Posterior vena cava (tissue), 2 donors: Measurements from ENCODE around the gene CDH23. TPM values are rescaled to one million over a fixed set of nuclear protein-coding genes. Genes with fewer than 3 reads are reported as not detected.

ENCODE experiments used
- DNase-seq: peaks from one replicate; pipeline ENCODE4 v3.0.0-alpha.2; 2020; ENCODE audit warnings: low spot score
- intact Hi-C, 2 donors: fragments of 100-400 bp; cut with DNase I; formaldehyde crosslinking; loops; one replicate each; pipeline versions ENCODE4 v1.14.1 to v1.14.2; 2022 to 2023
- total RNA-seq, 2 donors: library from RNA; stranded (reverse); fragmentation: NEBNext Ultra II Directional; extraction: Animal tissue kit (Norgen Biotek cat#: 25700); gene quantifications; one replicate each; pipeline ENCODE4 v1.2.1, GENCODE V29; 2021
- donor health status: DM: yes; HTN: yes; CAD: no.
- donor health status: DM: yes; HTN: yes; CAD: no.

Gene CDH23
- total RNA-seq, 2 donors from 2014 or later = 24.5 to 43.0 TPM

GRCh38 chr10:71451754-71452153, 55.0 kb downstream of the CDH23 start:
- DNase-seq = no peak
- intact Hi-C loops = no loop called here

DNA sequence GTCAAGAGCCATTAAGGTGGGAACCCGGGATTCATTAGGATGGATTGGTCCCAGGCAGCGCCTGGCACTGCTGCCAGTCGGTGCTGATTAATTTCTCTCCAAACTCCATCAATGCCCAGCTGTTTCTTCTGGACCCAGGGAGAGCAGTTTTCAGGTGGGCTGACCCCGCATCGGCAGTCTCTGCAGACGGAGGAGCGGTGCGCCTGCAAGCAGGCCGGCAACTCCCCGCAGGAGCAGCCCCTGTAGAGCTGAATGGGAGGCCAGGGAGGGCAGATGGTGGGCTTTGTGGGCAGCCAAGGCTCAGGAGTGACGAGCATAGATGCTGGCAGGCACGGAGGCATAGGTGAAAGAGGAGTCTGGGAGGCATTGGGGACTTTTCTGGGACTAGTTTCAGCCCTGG, 56.5 kb downstream of the CDH23 start:
- intact Hi-C loops = no loop called here
- DNase-seq = no peak

DNA sequence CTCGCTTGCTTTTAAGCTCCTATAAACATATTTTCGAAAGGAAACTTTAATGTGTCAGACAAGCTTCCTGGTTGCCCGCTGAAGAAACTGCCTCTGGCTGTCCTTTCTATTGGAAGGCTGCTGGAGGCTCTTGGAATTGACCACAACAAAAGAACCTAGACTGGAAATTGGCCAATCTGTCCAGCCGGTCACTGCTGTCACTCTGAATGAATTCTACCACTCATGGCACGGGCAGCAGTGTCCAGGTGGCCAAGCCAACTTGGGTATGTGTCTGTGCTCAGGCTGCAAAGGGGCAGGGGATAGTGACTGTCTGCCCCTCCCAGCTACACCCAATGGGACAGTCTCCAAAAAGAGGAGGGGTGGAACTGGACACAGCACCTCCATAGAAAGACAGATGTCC, 57.6 kb downstream of the CDH23 start:
- no peak for DNase-seq
- intact Hi-C loops = no loop called here

- intact Hi-C loops = no loop called here
- no peak for DNase-seq
These were observed 58.3 kb downstream of the CDH23 start for GRCh38 chr10:71455035-71455434.

DNA sequence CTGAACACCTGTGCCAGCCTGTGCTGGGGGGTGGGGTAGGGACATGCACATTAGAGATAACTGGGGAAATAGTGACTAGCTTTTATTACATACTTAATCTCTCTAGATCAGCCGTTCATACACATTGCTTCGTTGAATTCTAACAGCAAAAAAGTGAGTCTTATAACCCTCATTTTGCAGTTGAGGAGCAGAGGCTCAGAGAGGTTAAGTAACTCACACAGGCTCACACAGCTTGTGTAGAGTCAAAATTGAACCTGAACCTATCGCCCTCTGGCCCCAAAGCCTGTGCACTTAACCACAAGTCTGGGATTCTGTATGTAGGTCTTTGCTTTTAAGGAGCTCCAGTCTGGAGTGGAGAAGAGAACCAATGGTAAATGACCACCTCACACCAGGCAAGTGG, 59.9 kb downstream of the CDH23 start:
- intact Hi-C loops = no loop called here
- DNase-seq = no peak

- no peak for DNase-seq
- intact Hi-C loops = no loop called here
These were observed 61.2 kb downstream of the CDH23 start for GRCh38 chr10:71457908-71458307.

- intact Hi-C loops = no loop called here
- no peak for DNase-seq
These were observed 61.7 kb downstream of the CDH23 start for GRCh38 chr10:71458387-71458786.

- intact Hi-C loops = no loop called here
- no peak for DNase-seq
These were observed 62.8 kb downstream of the CDH23 start for GRCh38 chr10:71459513-71459912.

DNA sequence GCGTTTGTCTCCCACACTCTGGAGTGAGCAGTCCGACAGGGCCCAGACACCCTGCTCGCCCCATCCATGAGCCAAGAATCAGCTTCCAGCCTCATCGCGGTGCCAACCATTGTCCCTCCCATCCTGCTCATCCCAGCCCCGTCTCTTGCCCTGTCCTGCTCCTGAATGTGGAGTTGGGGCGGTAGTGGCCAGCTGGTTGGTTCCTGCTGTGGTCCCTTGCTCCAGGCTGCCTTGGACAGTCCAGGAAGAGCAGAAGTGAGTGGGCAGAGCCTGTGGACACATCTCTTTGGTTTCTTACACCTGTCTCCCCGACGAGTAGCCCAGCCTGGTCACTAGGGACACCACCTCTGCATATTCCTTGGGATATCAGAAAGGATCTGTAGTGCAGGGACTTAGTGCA, 63.9 kb downstream of the CDH23 start:
- no peak for DNase-seq
- intact Hi-C loops = loop anchor here in 1 of 2 donors (5.0 kb wide), 1 partner anchor 993 kb away; no protein-coding TSS in a partner anchor

GRCh38 chr10:71461457-71461856, 64.7 kb downstream of the CDH23 start:
- DNase-seq = no peak
- intact Hi-C loops = loop anchor here in 1 of 2 donors (5.0 kb wide), 1 partner anchor 994 kb away; no protein-coding TSS in a partner anchor

- intact Hi-C loops = loop anchor here in 1 of 2 donors (5.0 kb wide), 1 partner anchor 995 kb away; no protein-coding TSS in a partner anchor
- no peak for DNase-seq
These were observed 65.6 kb downstream of the CDH23 start for GRCh38 chr10:71462062-71462935.

DNA sequence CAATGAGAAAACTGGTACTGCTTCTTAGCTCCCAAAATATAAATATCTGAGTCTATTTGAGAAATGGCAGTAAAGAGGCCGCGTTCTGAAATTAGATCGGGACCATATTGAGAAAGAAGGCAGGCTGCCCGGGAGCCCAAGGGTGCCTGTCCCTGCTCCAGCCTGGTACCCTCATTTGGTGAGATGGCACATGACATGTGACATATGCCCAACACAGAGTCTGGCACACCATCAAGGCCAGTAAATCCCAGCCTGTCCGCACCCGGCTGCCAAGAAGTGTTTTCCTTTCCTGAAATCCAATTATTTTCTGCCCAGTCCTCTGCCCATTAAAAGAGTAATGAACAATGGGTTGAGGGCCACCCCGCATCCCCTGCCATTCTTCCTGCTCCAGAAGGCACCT, 66.4 kb downstream of the CDH23 start:
- intact Hi-C loops = loop anchor here in 1 of 2 donors (5.0 kb wide), 1 partner anchor 996 kb away; no protein-coding TSS in a partner anchor
- DNase-seq = no peak

DNA sequence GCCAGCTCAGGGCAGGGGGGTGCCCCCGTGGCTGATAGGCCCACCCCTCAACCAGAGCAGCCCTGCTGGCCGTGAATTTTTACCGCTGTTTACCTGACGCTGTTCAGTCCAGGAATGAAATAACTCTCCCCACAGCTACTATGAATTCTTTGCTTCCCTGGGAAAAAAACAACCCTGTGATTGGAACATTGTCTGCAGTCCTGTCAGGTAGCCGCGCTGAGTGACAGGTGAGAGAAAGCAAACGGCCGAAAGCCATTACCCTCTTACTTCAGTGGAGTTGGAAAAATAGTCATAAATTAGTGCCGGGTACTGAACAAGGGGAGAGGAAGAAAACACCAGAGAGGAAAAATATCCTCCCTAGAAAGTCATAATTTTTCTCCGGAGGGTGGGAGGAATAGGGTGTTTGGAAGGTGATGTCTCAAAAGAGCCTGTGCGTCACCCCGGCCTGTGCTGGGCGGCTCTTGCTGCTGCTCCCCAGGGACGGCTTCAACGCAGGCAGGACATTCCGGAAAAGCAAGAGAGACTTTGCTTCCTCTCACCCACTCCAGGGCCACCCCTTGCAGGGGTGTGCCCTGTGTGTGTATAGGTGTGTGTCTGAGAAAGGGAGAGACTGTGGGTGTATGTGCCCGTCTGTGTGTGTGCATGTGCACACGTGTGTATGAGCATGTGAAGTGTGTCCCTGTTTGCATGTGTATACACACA, 69.0 kb downstream of the CDH23 start:
- intact Hi-C loops = no loop called here
- DNase-seq = no peak

DNA sequence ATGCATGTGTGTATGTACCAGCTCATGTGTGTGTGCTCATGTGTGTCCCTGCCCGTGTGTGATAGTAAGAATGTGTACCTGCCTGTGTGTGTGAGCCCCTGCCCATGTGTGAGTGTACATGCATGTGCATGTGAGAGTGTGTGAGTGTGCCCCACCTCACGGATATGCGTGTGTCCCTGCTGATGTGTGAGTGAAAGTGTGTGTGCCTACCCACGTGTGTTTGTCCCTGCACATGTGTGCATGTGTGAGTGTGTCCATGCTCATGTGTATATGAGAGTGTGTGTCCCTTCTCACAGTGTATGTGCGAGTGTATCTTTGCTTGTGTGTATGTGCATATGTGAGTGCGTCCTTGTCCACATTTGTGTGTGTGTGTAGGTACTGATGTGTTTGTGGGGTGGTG, 69.6 kb downstream of the CDH23 start:
- intact Hi-C loops = no loop called here
- no peak for DNase-seq

GRCh38 chr10:71467161-71467560, 70.4 kb downstream of the CDH23 start:
- intact Hi-C loops = no loop called here
- no peak for DNase-seq

GRCh38 chr10:71467569-71468362, 71.0 kb downstream of the CDH23 start:
- DNase-seq = no peak
- intact Hi-C loops = no loop called here

GRCh38 chr10:71468363-71469094, 71.8 kb downstream of the CDH23 start:
- intact Hi-C loops = no loop called here
- no peak for DNase-seq

DNA sequence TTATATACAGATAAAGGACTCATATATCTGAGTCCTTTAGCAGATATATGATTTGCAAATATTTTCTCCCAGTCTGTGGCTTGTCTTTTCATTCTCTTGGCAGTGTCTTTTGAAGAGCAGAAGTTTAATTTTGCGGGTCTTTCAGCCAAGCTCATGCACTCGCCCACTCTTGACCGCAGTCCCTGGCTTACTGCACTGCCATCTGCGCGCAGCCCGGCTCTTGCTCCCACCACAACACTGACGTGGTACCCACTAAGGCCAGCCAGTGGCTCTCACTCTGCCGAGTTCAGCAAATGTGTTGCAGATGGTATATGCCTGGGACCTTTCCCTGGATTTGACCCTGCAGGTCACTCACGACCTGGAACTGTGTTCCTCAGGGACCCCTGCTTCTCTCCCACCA, 74.3 kb downstream of the CDH23 start:
- DNase-seq = no peak
- intact Hi-C loops = no loop called here

DNA sequence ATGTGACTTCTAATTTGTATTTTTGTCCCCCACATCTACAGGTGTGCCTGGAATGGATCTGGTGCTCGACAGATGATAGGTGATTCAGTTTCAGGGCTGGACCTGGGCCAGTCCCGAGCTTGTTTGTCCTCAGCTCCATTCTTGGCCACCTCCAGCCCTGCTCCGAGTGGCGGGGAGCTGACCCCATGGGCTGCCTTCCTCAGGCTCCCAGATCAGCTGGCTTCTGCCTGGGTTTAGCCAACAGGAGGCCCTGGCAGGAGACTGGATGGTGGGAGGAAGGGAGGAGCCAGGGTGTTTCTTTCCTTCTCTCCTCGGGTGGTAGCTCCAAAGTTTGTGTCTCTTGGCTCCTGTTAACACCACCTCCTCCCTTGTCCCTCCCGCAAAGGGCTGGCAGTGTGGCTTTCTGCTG, 75.2 kb downstream of the CDH23 start:
- DNase-seq = no peak
- intact Hi-C loops = no loop called here
